GM12892 (cell line): Measurements from ENCODE around the gene PAX5.
A peak's percentile ranks its signal among the peaks of the same experiment; 100 is the strongest.

Source experiments
- POLR2A ChIP-seq: IDR thresholded peaks from 2 replicates; pipeline ENCODE4 v1.6.1; 2011; ENCODE audit warnings: low read depth, low read length, control low read depth
- TAF1 ChIP-seq: IDR thresholded peaks from 2 replicates; pipeline ENCODE4 v1.6.1; 2011; ENCODE audit warnings: low read depth, mild to moderate bottlenecking, control low read depth, low read length, borderline replicate concordance

- peak; percentile 34; the same call in 1 of the 2 replicates for TF ChIP-seq POLR2A
- peak; percentile 36; the same call in 1 of the 2 replicates for TF ChIP-seq TAF1
Measured at GRCh38 chr9:37036776-37037502, 2.9 kb upstream of the PAX5 start.
